ENCODE results near the gene CABP4. TPM values are rescaled to one million over a fixed set of nuclear protein-coding genes. Genes with fewer than 3 reads are reported as not detected.

Gene CABP4
- total RNA-seq, 1 experiment from 2014 or later: not detected

DNA sequence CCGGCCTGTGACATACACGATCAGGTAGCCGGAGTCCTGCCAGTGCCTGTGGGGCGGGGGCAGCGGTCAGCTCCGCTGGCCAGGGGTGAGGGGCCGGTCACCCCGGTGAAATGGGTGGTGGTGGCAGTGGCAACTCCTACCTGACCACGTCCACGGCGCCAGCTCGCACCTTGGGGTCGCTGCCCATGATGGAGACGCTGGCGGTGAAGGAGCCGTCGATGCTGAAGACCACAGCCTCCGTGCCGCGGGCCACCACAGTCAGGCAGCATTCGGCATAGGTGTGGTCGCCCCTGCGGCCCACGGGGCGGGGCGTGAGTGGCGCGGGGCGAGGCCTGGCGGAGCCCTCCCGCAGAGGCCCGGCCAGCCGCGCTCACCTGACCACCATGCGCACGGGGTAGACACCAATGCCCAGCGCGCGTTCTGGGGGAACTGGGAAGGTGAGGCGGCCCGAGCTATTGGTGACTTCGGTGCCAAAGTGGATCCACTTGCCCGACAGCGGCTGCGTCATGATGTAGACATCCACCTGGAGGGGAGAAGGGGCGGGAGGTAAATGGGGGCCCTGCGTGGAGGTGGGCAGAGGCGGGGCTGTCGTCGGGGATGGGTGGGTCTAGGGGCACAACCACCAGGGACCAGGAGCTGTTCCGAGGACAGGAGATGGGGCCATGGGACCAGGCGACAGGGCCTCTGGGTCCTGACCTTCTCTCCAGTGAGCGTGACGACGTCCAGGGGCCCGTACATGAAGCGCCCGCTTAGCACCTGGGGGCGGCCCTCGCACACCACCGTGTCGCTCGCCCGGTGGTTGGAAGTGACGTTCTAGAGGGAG, 38.6 kb downstream of the CABP4 start:
- intact Hi-C loops (cut with micrococcal nuclease): no loop called here
- CTCF ChIA-PET: no interaction called here
- H3K4me3 Mint-ChIP-seq (ENCODE audit: unreplicated experiment): no peak overlapping the region
- DNase-seq (ENCODE audit: unreplicated experiment): no peak
- TF ChIP-seq, protein P1, sequence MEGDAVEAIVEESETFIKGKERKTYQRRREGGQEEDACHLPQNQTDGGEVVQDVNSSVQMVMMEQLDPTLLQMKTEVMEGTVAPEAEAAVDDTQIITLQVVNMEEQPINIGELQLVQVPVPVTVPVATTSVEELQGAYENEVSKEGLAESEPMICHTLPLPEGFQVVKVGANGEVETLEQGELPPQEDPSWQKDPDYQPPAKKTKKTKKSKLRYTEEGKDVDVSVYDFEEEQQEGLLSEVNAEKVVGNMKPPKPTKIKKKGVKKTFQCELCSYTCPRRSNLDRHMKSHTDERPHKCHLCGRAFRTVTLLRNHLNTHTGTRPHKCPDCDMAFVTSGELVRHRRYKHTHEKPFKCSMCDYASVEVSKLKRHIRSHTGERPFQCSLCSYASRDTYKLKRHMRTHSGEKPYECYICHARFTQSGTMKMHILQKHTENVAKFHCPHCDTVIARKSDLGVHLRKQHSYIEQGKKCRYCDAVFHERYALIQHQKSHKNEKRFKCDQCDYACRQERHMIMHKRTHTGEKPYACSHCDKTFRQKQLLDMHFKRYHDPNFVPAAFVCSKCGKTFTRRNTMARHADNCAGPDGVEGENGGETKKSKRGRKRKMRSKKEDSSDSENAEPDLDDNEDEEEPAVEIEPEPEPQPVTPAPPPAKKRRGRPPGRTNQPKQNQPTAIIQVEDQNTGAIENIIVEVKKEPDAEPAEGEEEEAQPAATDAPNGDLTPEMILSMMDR (IDR thresholded peaks at IDR 0.05; ENCODE audit: unreplicated experiment): no peak
- H3K9me3 Mint-ChIP-seq (ENCODE audit: unreplicated experiment): no peaks in the 10 kb centered on the region
- no peaks in the 10 kb centered on the region for H3K27me3 Mint-ChIP-seq (ENCODE audit: insufficient read depth, unreplicated experiment)
- no peak overlapping the region for H3K27ac Mint-ChIP-seq (ENCODE audit: low read depth, unreplicated experiment)
- BruUV-seq (replicated peaks): no TSS peak
- POLR2A ChIA-PET: no interaction called here
- no peaks in the 10 kb centered on the region for H3K4me1 Mint-ChIP-seq (ENCODE audit: insufficient read depth, unreplicated experiment)
- peaks cover 24% of the 10 kb centered on the region for H3K36me3 Mint-ChIP-seq (ENCODE audit: insufficient read depth, unreplicated experiment)

DNA sequence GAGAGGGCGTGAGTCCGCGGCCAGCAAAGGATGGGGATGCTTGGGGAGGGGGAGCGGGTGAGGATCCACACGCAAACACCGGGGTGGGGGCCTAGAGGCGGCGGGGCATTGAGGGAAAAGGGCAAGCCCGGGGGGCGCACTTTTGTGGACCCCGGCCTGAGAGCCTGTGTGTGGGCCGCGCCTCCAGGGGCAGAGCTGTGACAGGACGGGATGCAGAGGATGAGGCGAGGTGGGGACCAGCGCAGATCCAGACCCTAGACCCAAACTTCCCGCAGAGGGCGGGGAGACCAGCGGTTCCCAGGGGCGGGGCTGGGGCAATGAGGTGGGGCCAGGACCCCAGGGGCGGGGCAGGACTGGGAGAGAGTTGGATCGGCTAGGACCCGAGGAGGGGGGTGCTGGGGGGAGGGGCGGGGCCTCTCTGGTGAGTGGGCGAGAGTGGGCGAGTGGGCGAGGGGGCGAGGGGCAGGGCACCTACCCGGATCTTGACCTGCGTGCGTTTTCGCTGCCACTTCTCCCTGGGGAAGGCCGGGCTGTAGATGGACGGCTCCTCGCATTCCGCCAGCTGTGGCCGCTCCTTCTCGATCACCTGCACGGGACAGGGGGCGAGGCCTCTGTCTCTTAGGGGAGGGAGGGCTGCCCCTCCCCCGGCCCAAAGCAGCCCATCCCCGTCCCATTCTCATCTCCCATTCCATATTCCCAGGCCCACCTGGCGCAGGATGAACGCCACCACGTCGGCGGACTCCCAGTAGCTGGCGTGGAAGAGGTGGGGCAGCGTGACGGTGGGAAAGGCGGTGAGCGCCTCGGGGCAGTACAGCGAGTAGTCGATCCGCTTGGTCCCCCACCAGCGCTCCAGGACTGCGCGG, 39.4 kb downstream of the CABP4 start:
- Mint-ChIP-seq H3K27ac (ENCODE audit: low read depth, unreplicated experiment) (no peak overlapping the region), H3K36me3 (ENCODE audit: insufficient read depth, unreplicated experiment) (peaks cover 20% of the 10 kb centered on the region), H3K27me3 (ENCODE audit: insufficient read depth, unreplicated experiment) (no peaks in the 10 kb centered on the region), H3K4me3 (ENCODE audit: unreplicated experiment) (no peak overlapping the region), H3K9me3 (ENCODE audit: unreplicated experiment) (no peaks in the 10 kb centered on the region), H3K4me1 (ENCODE audit: insufficient read depth, unreplicated experiment) (no peaks in the 10 kb centered on the region)
- TF ChIP-seq, protein P1 (IDR thresholded peaks at IDR 0.05; ENCODE audit: unreplicated experiment): no peak
- intact Hi-C loops (cut with micrococcal nuclease): no loop called here
- no TSS peak for BruUV-seq (replicated peaks)
- no peak for DNase-seq (ENCODE audit: unreplicated experiment)
- ChIA-PET CTCF (no interaction called here), POLR2A (no interaction called here)

DNA sequence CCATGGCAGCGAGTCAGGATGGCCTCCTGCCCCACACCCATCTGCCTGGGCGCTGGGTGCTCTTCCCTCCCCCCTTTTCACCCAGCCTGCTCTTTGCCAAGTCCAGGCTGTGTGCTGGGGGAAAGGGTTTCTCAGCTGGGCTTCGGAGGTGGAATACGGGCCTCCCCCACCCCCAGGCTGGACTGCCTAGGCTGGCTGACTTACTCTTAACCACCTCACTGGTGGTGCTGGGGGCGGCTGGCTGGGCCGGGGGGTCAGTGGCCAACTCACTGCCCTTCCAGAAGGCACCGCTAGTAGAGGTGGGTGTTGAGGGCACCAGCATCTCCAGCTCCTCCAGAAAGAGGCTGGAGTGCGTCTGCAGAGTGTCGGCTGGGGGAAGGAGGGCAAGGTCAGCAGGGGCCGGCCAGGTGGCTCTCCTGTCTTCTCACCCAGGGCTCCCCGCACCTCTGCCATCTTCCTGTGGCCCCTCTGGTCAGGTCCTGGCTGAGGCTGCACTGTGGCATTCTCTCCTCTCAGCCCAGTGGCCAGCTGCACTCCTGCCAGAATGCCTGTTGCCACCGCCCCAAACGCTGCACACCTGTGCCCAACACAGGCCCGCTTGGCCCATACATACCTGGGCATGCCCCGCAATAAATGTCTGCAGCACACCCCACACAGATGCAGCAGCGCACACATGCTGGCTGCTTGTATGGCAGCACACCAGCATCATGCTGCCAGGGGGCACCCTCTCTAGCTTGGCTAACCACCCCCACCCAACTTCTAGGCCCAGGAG, 40.3 kb downstream of the CABP4 start:
- H3K36me3 Mint-ChIP-seq (ENCODE audit: insufficient read depth, unreplicated experiment): peaks cover 22% of the 10 kb centered on the region
- no TSS peak for BruUV-seq (replicated peaks)
- H3K9me3 Mint-ChIP-seq (ENCODE audit: unreplicated experiment): no peaks in the 10 kb centered on the region
- DNase-seq (ENCODE audit: unreplicated experiment): no peak
- ChIA-PET POLR2A (no interaction called here), CTCF (interaction anchor here (0.5 to 0.6 kb wide), 2 partner anchors 12 to 20 kb away, joined by 3 to 4 read pairs; no protein-coding TSS in a partner anchor)
- no peak overlapping the region for H3K27ac Mint-ChIP-seq (ENCODE audit: low read depth, unreplicated experiment)
- TF ChIP-seq, protein P1 (IDR thresholded peaks at IDR 0.05; ENCODE audit: unreplicated experiment): no peak
- no peaks in the 10 kb centered on the region for H3K4me1 Mint-ChIP-seq (ENCODE audit: insufficient read depth, unreplicated experiment)
- H3K27me3 Mint-ChIP-seq (ENCODE audit: insufficient read depth, unreplicated experiment): no peaks in the 10 kb centered on the region
- H3K4me3 Mint-ChIP-seq (ENCODE audit: unreplicated experiment): no peak overlapping the region
- intact Hi-C loops (cut with micrococcal nuclease): no loop called here

DNA sequence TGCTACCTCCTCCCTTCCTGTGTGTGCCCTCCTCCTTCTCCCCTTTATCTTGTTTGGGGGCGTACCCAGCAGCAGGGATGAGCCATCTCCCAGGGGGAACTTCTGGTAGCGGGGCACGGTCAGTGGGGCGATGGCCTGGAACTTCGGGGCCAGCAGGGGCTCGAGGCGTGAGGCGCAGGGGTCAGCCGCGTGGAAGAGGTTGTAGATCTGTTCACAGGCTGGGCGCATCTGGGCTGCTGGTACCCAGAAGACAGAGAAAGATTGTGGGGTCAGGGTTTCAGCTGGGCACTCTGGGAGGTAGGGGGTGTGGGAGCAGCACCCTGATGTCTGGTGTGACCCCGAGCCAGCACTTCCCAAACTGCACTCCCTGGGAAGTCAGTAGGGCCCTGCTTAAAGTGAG, 41.0 kb downstream of the CABP4 start:
- TF ChIP-seq, protein P1 (IDR thresholded peaks at IDR 0.05; ENCODE audit: unreplicated experiment): no peak
- no TSS peak for BruUV-seq (replicated peaks)
- intact Hi-C loops (cut with micrococcal nuclease): no loop called here

More for the DNA sequence above, 41.0 kb downstream of the CABP4 start:
- POLR2A ChIA-PET: no interaction called here
- Mint-ChIP-seq H3K9me3 (ENCODE audit: unreplicated experiment) (no peaks in the 10 kb centered on the region), H3K4me3 (ENCODE audit: unreplicated experiment) (no peak overlapping the region), H3K4me1 (ENCODE audit: insufficient read depth, unreplicated experiment) (peaks cover 4% of the 10 kb centered on the region), H3K27me3 (ENCODE audit: insufficient read depth, unreplicated experiment) (no peaks in the 10 kb centered on the region), H3K36me3 (ENCODE audit: insufficient read depth, unreplicated experiment) (peaks cover 26% of the 10 kb centered on the region), H3K27ac (ENCODE audit: low read depth, unreplicated experiment) (no peak overlapping the region)
- CTCF ChIA-PET: interaction anchor here (0.6 kb wide), 1 partner anchor 13 kb away, joined by 3 read pairs; no protein-coding TSS in a partner anchor
- DNase-seq (ENCODE audit: unreplicated experiment): no peak
